ENCODE data around the gene ZCCHC14.
"Not testable (repeated sequence)": the region's sequence is repeated elsewhere in the genome, so short reads cannot be mapped to it uniquely, and the experiment has no call there.

- TF ChIP-seq CTCF (IDR thresholded peaks at IDR 0.05); POLR2AphosphoS5 (IDR thresholded peaks at IDR 0.05); EP300 (IDR thresholded peaks at IDR 0.05; ENCODE audit: low read depth); POLR2A (IDR thresholded peaks at IDR 0.05): not testable (repeated sequence)
Observed at GRCh38 chr16:87477209-87477981, 15.4 kb downstream of the ZCCHC14 start.

Measured in transverse colon (tissue), 4 donors.